ENCODE results near the gene CHST9. TPM values are rescaled to one million over a fixed set of nuclear protein-coding genes. Genes with fewer than 3 reads are reported as not detected.
A peak's percentile ranks its signal among the peaks of the same experiment; 100 is the strongest.

CHST9 gene
- total and polyA plus RNA-seq, 2 of the 13 experiments (the other 11 are each of a cell fraction or from before 2014, with no cell fraction given): 3.2 to 9.6 TPM

DNA sequence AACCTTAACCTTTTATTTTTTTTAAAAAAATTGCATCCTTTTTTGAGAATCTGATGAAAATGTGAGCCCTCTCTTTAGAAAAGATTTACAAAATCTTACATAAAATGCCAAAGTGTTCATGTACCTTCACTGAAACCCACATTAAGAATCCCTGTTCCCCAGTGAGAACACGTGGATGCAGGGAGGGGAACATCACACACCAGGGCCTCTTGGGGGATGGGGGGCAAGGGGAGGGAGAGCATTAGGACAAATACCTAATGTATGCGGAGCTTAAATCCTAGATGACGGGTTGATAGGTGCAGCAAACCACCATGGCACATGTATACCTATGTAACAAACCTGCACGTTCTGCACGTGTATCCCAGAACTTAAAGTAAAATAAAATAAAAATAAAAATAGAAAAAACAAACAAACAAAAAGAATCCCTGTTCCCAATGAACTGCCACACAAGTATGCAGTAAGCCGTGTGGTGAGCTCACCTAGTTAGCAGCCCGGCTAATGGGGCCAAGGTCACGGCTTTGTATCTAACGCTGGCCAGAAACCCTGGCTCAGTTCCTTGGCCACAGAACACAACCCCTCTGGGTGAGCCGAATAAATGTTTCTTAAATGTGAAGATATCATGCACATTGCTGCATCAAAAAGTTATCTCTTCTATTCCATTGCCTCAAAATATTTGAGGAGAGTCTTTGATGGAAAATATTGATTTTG is 41.4 kb downstream of the CHST9 start (continued):
- TF ChIP-seq HMG20A (CRISPR knock-in tag; IDR thresholded peaks at IDR 0.05; ENCODE audit: borderline replicate concordance): peak; percentile 32; the same call in 1 of the 2 replicates
- TF ChIP-seq, protein P1, sequence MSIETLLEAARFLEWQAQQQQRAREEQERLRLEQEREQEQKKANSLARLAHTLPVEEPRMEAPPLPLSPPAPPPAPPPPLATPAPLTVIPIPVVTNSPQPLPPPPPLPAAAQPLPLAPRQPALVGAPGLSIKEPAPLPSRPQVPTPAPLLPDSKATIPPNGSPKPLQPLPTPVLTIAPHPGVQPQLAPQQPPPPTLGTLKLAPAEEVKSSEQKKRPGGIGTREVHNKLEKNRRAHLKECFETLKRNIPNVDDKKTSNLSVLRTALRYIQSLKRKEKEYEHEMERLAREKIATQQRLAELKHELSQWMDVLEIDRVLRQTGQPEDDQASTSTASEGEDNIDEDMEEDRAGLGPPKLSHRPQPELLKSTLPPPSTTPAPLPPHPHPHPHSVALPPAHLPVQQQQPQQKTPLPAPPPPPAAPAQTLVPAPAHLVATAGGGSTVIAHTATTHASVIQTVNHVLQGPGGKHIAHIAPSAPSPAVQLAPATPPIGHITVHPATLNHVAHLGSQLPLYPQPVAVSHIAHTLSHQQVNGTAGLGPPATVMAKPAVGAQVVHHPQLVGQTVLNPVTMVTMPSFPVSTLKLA (IDR thresholded peaks at IDR 0.05): 0 out of 2 replicates have a peak, but pooled peaks have one; percentile 13
- TF ChIP-seq TGIF2 (CRISPR knock-in tag; IDR thresholded peaks at IDR 0.05): 0 out of 2 replicates have a peak, but pooled peaks have one; percentile 37
- no peak for TF ChIP-seq ZNF3 (CRISPR knock-in tag; IDR thresholded peaks at IDR 0.05)
- TF ChIP-seq ZNF274 (CRISPR knock-in tag; IDR thresholded peaks at IDR 0.05): no peak
- peak; percentile 35; the same call in 1 of the 2 replicates for TF ChIP-seq SAP130 (CRISPR knock-in tag; IDR thresholded peaks at IDR 0.05; ENCODE audit: low read depth)
- TF ChIP-seq TBX2 (CRISPR knock-in tag; IDR thresholded peaks at IDR 0.05; ENCODE audit: borderline replicate concordance): peak; percentile 27; the same call in 1 of the 2 replicates
- no peak for TF ChIP-seq SNRNP70 (IDR thresholded peaks at IDR 0.05; ENCODE audit: low read depth, low read length)
- TF ChIP-seq ZBTB7B (CRISPR knock-in tag; IDR thresholded peaks at IDR 0.05): no peak
- TF ChIP-seq BCL6 (CRISPR knock-in tag; IDR thresholded peaks at IDR 0.05): peak; percentile 30; the same call in 1 of the 2 replicates
- 0 out of 2 replicates have a peak, but pooled peaks have one; percentile 20 for TF ChIP-seq RARA (CRISPR knock-in tag; IDR thresholded peaks at IDR 0.05)
- TF ChIP-seq, protein P2, sequence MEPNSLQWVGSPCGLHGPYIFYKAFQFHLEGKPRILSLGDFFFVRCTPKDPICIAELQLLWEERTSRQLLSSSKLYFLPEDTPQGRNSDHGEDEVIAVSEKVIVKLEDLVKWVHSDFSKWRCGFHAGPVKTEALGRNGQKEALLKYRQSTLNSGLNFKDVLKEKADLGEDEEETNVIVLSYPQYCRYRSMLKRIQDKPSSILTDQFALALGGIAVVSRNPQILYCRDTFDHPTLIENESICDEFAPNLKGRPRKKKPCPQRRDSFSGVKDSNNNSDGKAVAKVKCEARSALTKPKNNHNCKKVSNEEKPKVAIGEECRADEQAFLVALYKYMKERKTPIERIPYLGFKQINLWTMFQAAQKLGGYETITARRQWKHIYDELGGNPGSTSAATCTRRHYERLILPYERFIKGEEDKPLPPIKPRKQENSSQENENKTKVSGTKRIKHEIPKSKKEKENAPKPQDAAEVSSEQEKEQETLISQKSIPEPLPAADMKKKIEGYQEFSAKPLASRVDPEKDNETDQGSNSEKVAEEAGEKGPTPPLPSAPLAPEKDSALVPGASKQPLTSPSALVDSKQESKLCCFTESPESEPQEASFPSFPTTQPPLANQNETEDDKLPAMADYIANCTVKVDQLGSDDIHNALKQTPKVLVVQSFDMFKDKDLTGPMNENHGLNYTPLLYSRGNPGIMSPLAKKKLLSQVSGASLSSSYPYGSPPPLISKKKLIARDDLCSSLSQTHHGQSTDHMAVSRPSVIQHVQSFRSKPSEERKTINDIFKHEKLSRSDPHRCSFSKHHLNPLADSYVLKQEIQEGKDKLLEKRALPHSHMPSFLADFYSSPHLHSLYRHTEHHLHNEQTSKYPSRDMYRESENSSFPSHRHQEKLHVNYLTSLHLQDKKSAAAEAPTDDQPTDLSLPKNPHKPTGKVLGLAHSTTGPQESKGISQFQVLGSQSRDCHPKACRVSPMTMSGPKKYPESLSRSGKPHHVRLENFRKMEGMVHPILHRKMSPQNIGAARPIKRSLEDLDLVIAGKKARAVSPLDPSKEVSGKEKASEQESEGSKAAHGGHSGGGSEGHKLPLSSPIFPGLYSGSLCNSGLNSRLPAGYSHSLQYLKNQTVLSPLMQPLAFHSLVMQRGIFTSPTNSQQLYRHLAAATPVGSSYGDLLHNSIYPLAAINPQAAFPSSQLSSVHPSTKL (CRISPR knock-in tag; IDR thresholded peaks at IDR 0.05): peak; percentile 55; the same call in 1 of the 2 replicates
